ENCODE measurements around the gene KLHL13.
A peak's percentile ranks its signal among the peaks of the same experiment; 100 is the strongest.
"Not testable (repeated sequence)": the region's sequence is repeated elsewhere in the genome, so short reads cannot be mapped to it uniquely, and the experiment has no call there.

KLHL13 gene

DNA sequence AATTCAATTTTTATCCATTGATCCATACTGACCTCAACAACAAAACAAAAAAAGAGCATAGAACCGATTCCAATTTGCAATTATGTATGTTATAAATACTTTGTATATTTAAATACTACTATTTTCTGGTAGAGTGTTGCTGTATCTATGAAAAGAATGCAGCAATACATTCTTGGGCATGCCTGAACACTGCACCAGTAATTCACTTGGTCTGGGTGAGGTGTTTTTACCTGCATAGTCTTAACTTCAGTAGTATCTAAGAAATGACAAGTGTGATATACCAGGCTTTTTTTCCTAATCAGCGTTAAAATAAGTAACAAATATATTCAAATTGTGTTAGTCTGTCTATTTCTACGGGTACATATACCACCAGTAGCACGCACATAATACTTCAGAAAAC is 120.2 kb downstream of the KLHL13 start:
- no peak for DNase-seq

DNA sequence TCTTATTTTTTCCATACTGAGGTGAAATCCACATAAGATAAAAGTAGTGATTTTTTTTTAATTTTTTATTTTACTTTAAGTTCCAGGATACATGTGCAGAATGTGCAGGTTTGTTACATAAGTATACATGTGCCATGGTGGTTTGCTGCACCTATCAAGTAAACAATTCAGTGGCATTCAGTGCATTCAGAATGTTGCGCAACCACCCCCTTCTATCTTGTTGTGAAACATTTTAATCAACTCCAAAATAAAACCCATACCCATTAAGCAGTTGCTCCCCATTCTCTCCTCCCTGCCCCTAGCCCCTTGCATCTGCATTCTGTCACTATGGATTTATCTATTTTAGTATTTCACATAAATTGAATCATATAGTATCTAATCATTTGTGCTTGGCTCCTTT is 121.2 kb downstream of the KLHL13 start:
- DNase-seq, result no peak

DNA sequence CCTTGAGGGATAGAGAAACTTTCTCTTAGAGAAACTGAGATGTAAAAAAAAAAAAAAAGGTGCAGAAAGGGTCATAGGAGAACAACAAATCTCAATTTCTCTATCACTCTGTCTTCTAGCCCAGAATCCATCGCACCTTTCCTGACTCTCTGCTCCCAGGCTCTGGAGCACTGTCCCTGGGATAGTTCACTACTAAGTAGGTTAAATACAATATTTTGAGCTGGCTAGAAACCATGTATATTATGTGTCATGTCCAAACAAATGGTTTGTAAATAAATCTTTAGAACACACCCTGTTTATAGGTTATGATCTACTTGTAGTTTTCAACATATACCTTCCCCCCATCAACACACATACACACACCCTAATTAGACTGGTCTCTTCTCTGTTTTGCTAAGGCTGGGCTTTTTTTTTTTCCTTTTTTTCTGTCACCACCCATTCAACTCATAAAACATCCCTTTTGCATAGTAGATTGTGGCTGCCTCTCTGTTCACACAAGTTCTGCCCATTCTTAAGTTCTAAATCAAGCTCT is 124.4 kb downstream of the KLHL13 start:
- DNase-seq, result no peak

DNA sequence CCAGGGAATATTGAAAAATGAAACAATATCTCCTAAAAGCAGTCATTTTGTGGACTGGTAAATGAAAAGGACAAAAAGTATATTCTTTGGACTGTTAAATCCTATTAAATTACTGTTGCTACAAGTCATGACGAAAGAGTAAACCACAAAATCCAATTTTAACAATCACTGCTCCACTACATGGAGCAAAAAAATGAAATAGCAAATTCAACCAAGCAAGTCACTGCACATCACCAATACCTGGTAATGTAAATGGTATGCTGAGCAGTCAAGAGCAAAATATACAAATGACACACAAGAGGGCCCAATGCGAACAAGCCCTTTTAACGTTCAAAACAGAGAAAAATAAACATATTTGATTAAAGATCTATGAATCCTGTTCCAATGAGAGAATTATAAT is 126.2 kb downstream of the KLHL13 start:
- DNase-seq, result no peak

DNA sequence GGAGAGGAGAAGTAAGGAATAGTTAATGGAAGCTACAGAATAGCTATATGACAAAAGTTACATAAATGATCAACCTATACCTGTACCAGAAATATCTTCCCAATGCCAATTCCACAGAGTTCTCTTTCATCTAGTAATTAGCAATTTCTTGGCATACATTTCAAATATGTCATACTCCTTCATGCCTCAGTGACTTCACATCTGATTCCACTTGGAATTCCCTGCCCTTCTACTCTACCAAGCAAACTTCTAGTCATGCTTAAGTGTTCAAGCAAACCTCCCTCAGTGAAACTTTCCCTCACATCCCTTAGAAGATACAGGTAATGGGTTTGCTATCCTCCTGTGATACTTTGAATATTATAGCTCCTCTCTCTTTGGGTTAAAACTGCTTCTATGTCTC is 127.1 kb downstream of the KLHL13 start:
- DNase-seq, result no peak

DNA sequence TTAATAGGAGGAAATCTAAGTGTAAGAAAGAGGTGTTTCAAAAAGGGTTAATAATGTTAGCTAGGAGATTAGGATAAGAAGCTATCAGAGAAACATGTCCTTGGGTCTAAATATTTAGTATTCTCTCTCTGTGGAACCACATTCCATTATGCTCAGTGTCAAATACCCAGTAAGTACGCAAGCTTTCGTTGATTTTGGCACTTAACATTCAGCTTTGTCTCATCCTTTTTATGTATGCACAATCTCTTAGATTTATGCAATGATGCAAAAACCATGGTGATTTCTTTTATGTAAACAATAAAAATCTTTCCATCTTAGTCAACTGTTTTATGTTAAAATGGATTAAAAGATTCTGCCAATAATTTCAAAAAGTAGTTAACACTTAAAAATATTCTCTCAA is 129.2 kb downstream of the KLHL13 start:
- no peak for DNase-seq

DNA sequence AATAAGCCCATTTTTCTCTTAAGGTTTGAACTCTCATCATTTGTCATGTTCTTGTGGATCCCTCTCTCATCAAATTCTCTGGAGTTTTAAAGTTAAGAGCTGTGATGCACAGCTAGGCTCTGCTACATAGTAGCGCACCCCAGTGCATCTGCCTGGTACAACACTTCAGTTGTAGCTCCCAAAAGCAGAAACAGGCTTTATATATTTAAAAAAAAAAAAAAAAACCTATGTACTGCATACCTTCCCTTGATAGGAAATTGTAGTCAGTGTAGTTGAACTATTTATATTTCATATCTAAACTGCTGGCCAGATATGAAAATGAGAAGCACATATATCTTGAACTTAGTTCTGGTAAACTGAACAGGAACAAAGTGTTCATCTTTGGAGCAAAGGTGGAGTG is 131.4 kb downstream of the KLHL13 start:
- peak in 3 of 56 donors; percentile 1 to 11 (median 5) for DNase-seq

DNA sequence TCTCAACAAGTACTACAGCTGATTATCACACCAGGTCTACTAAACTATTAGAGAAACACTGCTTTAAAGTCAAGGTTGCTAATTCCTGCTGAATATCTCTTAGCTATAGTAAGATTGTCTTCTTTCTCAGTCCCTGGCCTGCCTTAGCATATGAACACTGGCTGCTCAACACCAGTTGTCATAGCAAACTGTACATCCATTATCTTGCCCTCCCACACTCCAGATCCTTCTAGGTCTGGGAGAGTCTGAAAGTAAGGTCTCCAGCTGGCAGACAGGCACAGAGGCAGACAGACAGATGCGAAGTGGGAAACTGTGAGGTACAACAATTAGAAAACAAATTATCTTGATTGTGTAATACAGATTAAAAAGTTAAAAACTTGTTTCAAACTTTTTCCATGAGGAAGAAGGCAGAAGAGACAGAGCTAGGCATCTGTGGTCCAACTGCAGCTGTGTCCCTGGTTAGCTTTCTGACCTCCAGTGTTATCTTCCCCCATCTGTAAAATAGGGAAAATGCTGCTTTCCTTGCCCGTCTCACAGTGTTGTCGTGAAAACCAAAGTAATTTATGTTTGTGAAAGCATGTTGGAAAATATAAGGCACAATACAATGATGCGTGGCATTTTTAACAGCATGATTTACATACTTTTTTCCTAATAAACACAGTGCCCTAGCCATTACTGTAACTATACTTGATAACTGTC is 133.8 kb downstream of the KLHL13 start:
- no peak for DNase-seq

DNA sequence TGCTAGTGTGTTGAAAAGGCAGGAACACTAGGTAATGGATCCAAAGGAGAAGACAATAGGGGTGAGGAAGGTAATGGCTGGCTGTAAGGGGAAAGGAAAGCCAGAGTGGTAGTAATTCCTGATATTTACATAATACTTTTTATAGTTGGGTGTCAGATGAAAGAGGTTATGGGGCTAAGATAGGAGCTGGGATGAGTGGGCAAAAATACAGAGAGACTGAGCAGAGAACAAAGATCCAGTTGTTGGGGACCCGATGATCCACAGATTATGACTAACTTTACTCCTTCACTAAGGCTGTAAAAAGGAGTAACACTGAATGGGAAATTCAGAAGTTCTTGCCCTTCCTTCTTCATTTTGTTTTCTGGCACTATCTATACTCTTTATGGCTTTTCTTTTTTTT is 138.2 kb downstream of the KLHL13 start:
- no peak for DNase-seq

DNA sequence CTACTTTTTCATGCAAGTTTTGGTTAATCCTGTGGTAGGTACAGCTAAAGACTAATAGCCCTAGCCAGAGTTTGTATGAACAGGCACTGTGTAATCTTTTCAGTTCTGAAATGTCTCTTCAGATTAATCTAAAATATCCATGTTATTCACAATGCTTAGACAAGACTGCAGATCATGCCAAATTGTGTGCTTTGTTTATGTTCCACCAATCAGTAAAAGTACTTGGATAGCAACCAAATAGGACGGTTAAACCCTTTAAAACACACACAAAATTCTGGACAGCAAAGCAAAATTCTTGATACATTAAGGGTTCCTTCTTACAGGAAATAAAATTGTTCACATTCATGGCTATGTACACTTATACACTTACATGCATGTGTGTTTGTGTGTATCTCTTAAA is 139.1 kb downstream of the KLHL13 start:
- DNase-seq, result no peak

DNA sequence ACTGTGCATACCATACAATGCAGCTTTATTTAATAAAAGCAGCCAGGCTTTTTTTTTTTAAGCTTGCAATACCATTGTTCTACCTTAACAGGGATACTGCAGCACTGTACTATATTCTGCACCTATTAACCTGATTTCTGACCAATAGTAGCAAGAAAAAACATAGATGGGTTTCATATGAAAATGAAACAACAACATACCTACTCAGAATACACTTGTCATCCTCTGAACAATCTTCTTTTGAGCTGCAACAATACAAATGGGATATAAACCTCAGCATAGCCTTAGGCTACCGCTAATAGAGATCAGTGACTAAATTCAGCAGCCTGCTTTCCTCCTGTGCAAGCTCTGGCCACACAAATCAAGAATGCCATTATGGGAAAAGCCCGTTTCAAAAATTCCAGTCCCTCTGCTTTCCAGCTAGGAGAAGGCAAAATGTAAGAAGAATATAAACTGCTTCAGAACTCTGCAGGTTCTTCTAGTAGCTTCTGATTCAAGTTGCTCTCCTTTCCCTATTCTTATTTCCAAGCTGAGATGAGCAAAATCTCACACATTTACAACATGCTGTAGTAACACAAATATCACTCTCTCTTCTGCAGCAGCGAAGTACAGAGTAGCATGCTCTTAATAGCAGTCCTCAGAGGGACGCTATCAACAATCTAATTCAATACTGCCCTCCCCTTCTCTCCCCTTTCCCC is 143.4 kb downstream of the KLHL13 start:
- DNase-seq, result peak in 2 of 56 donors; percentile 0 to 2

DNA sequence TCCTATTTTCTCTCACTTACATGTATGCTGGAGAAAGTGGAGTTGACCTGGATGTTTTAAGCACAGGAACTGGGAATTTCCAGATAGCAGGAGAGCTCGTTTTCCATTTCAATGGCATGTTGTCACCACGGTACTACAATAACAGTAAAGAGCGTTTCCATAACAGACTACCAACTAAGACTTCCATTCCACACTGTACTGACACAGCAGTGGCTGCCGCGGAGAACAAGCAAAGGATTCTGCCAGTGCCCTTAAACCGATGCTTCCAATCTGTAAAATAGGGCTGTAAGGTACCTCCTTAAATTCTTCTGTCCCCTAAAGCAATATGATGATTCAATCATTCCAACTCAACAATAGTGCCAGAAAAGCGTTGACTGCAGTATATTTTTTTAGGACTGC is 143.9 kb downstream of the KLHL13 start:
- peak in 3 of 56 donors; percentile 3 to 30 (median 5) for DNase-seq

DNA sequence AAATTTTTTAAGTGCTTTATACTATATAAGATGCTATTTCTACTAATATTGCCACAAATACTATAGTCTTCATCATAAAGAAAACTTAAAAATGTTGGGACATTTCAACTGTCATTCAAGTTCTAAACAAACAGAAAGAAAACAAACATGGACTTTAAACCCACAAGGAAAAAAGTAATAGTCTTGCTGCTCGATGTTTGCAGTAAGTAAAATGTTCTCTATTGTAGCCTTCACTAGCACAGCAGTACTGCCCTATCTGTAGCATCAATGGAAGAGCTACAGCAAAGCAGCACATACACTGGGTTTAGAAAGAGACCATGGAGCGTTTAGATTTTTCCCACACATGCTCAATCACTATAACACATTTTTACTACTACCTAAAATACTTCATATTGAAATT is 146.8 kb downstream of the KLHL13 start:
- no peak for DNase-seq

DNA sequence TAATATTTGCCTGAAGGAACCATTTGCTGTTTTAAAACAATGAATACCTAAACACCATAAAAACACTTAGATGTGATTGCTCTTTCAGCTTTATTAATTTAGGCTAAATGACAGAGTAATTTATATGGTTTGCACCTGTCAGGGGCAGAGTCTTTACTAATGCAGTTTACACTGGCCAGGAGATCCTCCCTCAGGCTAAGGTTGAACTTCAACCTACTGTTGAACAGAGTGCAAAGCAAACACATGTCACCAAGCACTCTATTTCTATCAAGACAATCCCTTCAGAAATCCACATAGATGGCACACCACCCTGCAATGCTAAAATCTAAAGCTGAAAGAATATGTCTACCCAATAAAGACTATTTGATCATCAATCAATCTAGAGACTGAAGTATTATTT is 147.3 kb downstream of the KLHL13 start:
- no peak for DNase-seq

DNA sequence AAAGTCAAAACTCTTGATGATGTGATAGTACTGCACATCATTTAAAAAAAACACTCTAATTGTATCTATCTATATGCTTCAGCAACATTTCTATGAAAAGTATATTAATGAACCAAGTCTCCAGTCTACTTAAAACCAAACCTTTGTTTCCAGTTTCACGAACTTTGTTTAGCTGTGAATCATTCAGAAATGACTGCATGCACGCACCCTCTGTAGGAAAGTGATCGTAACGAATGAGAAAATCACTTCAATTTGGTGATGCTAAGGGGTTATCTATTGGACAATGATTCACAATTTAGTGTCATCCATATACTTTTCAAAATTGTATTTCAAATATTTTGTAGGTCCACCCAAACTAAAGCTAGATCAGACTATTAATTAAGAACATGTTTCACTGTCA is 157.6 kb downstream of the KLHL13 start:
- DNase-seq, result no peak

DNA sequence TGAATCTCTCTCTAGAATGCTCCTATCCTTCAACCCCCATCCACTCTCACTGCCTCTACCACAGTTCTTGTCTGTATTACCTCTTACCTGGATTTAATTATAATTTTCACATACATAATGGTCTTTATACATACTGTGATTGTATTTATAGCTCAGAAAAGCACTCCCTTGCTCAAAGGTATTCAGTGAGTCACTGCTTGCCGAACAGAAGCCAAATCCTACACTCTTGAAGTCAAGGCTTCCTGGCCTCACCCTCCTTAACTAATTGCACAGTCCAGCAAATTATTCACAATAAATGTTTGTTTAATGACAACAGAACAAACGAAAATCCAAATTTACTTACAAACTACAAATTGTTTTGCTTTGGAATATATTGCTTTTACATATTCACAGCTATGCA is 159.5 kb downstream of the KLHL13 start:
- DNase-seq, result no peak

DNA sequence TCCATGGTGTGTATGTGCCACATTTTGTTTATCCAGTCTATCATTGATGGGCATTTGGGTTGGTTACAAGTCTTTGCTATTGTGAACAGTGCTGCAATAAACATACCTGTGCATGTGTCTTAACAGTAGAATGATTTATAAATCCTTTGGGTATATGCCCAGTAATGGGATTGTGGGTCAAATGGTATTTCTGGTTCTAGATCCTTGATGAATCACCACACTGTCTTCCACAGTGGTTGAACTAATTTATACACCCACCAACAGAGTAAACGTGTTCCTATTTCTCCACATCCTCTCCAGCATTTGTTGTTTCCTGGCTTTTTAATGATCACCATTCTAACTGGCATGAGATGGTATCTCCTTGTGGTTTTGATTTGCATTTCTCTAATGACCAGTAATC is 177.3 kb downstream of the KLHL13 start:
- DNase-seq, result not testable (repeated sequence)

DNA sequence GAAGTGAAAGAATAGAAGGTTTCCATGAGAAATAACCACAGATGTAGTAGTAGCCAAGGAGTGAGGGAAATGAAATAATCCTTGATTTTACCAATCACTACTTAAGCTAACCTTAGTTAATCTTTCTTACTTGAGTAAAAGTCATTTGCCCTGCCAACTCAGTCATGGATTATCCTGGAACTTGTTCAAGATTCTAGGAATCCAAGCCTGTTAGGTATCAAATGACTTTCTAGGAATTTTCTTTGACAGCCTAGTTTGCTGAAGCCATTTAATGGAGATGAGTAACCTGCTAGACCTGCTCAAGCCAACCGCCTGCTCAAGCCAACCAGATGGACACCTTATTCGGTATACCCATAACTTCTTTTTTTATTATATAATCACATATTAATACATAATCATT is 180.5 kb downstream of the KLHL13 start:
- no peak for DNase-seq

DNA sequence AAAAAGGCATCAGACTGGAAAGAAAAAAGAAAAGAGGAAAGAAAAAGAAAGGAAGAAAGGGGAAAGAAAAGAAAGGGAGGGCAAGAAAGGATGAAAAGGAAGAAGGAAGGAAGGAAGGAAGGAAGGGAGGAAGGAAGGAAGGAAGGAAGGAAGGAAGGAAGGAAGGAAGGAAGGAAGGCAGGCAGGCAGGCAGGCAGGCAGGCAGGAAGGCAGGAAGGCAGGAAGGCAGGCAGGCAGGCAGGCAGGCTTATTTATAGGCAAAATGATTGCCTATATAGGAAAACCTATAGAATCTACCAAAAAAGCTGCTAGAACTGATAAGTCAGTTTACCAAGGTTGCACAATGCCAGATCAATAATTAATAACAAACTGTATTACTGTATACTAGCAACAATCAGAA is 186.5 kb downstream of the KLHL13 start:
- DNase-seq, result not testable (repeated sequence)

DNA sequence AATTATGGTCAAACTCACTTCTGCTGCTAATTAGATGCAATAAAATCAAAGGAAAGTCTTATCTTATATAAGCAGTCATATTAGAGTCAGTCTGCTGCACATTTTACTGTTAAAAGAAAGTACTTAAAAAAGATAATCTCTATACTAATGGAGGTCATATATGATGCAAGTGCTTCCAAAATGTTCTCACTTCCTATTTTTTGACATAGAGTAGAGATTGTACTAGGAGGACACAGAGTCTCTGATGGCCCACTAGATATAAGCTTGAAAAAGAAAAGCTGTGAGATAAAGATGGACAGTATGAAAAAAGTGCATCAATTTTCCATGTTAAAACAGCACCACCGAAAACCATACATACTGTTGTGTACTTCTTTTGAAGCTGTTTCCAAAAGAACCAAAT is 196.9 kb downstream of the KLHL13 start:
- DNase-seq, result no peak

DNA sequence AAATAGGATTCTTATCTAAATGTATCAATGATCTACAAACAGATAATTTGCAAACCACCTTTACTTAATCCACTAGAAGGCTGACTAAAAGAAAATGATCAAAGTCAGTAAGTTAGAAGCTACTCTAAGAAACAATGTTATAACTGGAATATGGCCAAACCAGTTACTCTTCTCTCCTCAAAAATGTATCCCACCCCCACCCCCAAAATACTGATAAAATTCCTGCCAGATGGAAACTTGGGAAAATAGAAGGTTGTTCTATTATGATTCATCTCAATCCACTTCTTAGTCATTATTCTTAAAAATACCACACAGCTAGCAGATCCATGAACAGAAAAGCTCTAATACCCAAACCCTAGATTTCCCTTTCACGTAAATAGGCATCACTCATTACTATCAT is 206.4 kb downstream of the KLHL13 start:
- no peak for DNase-seq

DNA sequence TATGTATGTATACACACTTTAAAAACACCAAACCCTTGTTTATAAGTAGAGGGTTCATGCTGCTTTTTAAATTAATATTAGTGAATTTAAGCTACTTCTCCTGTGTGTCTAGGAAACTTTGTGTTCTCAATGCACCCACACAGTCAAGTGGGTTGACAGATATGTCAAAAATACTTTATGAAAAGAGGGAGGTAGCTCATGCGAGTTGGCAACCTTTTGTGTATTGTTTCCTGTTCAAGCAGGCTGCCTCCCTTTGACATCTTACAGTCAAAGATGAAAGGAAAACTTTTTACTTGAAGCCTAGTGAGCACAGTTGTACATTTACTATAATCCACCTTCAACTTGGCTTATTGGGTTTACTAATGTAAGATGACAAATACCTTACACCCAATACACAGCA is 218.4 kb downstream of the KLHL13 start:
- peak in 10 of 56 donors; percentile 0 to 36 (median 6) for DNase-seq

DNA sequence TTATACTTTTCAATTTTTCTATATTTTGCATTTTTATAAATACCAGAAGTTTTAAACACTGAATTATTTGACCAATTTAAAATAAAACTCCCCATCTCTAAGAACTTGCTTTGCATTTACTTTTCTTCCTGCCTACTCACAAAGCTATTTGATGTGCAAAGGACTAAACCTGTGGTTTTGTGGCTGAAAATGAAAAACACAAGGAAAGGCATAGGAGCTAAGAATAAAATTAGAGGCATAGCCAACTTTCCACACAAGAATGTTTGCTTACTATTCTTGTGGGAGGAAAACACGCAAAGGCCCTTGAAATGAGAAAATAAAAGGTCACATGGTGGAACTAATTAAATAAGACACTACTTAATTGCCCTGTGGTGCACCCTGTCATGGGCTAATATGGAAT is 221.2 kb downstream of the KLHL13 start:
- no peak for DNase-seq

All from nucleus accumbens (tissue), 56 donors.